PC-3 (cell line): ENCODE results near the gene KRT8.

ENCODE experiments used
- EZH2 ChIP-seq: fragments of 300-600 bp; sonication (generic); IDR thresholded peaks from one replicate; pipeline ENCODE4 v1.6.1; 2017; ENCODE audit warnings: antibody characterized with exemption, mild to moderate bottlenecking, low read length; ENCODE audit not compliant: unreplicated experiment
- EZH2phosphoT487 ChIP-seq: fragments of 300-600 bp; sonication (generic); IDR thresholded peaks from 2 replicates; pipeline ENCODE4 v1.6.1; 2018; ENCODE audit warnings: mild to moderate bottlenecking, antibody characterized with exemption, low read length, borderline replicate concordance
- TF ChIP-seq, protein P1 (sequence below): fragments of 300-600 bp; sonication (generic); conservative IDR thresholded peaks from 2 replicates; pipeline ENCODE4 v1.5.1; 2017; ENCODE audit warnings: antibody characterized with exemption, low read depth, mild to moderate bottlenecking, low read length

DNA sequence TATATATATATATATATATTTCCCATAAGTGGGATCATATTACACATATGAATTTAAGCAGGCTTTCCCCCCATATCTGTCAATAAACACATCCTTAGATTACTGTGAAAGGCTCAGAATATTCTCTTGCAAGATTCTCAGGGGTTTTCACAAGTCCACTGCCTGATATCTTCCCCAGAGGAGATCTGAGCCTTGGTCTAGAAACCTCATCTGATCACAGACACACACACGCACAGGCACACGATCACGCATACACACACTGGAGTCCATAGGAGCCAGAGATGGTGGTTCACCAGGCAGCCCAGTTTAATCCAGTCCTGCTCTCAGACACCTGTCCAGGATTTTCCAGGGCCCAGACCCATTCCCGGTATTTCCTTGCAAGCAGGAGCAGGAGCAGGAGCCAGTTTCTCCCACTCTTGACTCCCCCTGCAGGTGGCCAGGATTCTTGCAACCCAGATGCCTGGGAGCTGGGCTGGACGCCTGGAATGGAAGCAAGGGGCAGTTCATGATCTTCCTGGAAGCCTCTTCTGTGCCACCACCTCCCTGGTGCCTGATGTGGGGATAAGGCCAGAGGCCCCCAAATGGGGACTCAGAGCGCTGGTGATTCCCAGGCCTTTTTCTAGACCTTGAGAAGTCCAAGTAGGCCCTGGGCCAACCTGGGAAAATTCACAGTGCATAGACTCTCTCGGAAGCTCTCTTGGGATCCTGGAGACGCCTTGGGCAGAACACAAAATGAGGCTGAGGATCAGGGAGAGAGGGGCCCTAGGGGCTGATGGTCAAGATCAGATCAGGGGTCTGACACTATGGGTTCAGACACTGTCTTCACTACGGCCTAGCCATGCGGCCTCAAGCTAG is 39.6 kb downstream of the KRT8 start:
- TF ChIP-seq, protein P1, sequence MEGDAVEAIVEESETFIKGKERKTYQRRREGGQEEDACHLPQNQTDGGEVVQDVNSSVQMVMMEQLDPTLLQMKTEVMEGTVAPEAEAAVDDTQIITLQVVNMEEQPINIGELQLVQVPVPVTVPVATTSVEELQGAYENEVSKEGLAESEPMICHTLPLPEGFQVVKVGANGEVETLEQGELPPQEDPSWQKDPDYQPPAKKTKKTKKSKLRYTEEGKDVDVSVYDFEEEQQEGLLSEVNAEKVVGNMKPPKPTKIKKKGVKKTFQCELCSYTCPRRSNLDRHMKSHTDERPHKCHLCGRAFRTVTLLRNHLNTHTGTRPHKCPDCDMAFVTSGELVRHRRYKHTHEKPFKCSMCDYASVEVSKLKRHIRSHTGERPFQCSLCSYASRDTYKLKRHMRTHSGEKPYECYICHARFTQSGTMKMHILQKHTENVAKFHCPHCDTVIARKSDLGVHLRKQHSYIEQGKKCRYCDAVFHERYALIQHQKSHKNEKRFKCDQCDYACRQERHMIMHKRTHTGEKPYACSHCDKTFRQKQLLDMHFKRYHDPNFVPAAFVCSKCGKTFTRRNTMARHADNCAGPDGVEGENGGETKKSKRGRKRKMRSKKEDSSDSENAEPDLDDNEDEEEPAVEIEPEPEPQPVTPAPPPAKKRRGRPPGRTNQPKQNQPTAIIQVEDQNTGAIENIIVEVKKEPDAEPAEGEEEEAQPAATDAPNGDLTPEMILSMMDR: peak; percentile 93
- TF ChIP-seq EZH2: no peak
- TF ChIP-seq EZH2phosphoT487: no peak
